CD4-positive, alpha-beta memory T cell (primary cell): ENCODE measurements around the gene GAK. TPM values are rescaled to one million over a fixed set of nuclear protein-coding genes. Genes with fewer than 3 reads are reported as not detected.

Experiments used
- CTCF ChIA-PET: fragments of 350-600 bp; sonication (Branson Sonifier 250); formaldehyde crosslinking; loops from one replicate; lab custom pipeline; 2021; ENCODE audit warnings: inconsistent platforms; ENCODE audit not compliant: partially characterized antibody; lab: Charles Lee
- POLR2A ChIA-PET: fragments of 350-600 bp; sonication (Branson Sonifier 250); formaldehyde crosslinking; loops from one replicate; lab custom pipeline; 2021; ENCODE audit not compliant: partially characterized antibody; lab: Charles Lee
- DNase-seq, 5 donors: peaks; one replicate each; pipeline versions ENCODE4 v3.0.0 to v3.0.0-alpha.2; 2020 to 2022; ENCODE audit warnings: mixed read lengths in 1 of 5
- H3K27ac ChIP-seq: one replicate; pipeline ENCODE4 v1.7.0; 2013; ENCODE audit warnings: low read depth, low read length
- H3K27me3 ChIP-seq: 2 replicates; pipeline ENCODE4 v1.7.0; 2013; ENCODE audit warnings: mild to moderate bottlenecking, low read length, moderate library complexity; ENCODE audit not compliant: insufficient read depth
- H3K36me3 ChIP-seq: 2 replicates; pipeline ENCODE4 v1.7.0; 2013; ENCODE audit warnings: mild to moderate bottlenecking, low read length, moderate library complexity; ENCODE audit not compliant: insufficient read depth
- H3K4me1 ChIP-seq: 2 replicates; pipeline ENCODE4 v1.7.0; 2013; ENCODE audit warnings: mild to moderate bottlenecking, low read length, moderate library complexity; ENCODE audit not compliant: insufficient read depth
- H3K4me3 ChIP-seq, 2 donors: one replicate each; pipeline ENCODE4 v1.7.0; 2013; ENCODE audit warnings: low read length in 2 of 2, mild to moderate bottlenecking in 1 of 2
- H3K9me3 ChIP-seq, 2 donors: one replicate each; pipeline ENCODE4 v1.7.0; 2013; ENCODE audit warnings: low read length in 2 of 2, control low read depth in 1 of 2; ENCODE audit not compliant: control insufficient read depth in 1 of 2
- H3K27ac Mint-ChIP-seq, 7 donors: one replicate each; pipeline ENCODE4 v1.8.0; 2020 to 2021; ENCODE audit warnings: mixed read lengths in 7 of 7, mild to moderate bottlenecking in 6 of 7, inconsistent platforms in 3 of 7, moderate library complexity in 3 of 7
- H3K27me3 Mint-ChIP-seq, 2 donors: one replicate each; pipeline ENCODE4 v1.8.0; 2020 to 2021; ENCODE audit warnings: mixed read lengths in 2 of 2
- H3K36me3 Mint-ChIP-seq, 2 donors: one replicate each; pipeline ENCODE4 v1.8.0; 2020 to 2021; ENCODE audit warnings: mixed read lengths in 2 of 2, inconsistent platforms in 1 of 2, mild to moderate bottlenecking in 1 of 2
- H3K4me1 Mint-ChIP-seq, 4 donors: one replicate each; pipeline ENCODE4 v1.8.0; 2020 to 2021; ENCODE audit warnings: mixed read lengths in 4 of 4, mild to moderate bottlenecking in 1 of 4
- H3K4me3 Mint-ChIP-seq, 8 donors: one replicate each; pipeline ENCODE4 v1.8.0; 2020 to 2021; ENCODE audit warnings: mixed read lengths in 8 of 8, mild to moderate bottlenecking in 7 of 8, moderate library complexity in 6 of 8, inconsistent platforms in 3 of 8
- H3K9me3 Mint-ChIP-seq, 8 donors: one replicate each; pipeline ENCODE4 v1.8.0; 2020 to 2021; ENCODE audit warnings: mixed read lengths in 8 of 8, mild to moderate bottlenecking in 5 of 8, inconsistent platforms in 3 of 8, moderate library complexity in 1 of 8
- intact Hi-C: fragments of 100-400 bp; cut with micrococcal nuclease; formaldehyde crosslinking; loops from one replicate; pipeline ENCODE4 v1.15.1; 2023
- polyA plus RNA-seq, 2 donors: library from polyadenylated mRNA; unstranded; fragments of 300-500 nt; fragmentation: Illumina TruSeq; gene quantifications; one replicate each; pipeline ENCODE4 v1.2.3, GENCODE V29; 2021
- total RNA-seq, 2 experiments: library from RNA; stranded (reverse); gene quantifications; one replicate each; pipeline ENCODE4 v1.2.3, GENCODE V29; 2021

Gene GAK
- total and polyA plus RNA-seq, 4 experiments from 2014 or later: 32.5 to 188 (median 130) TPM

- H3K9me3 Mint-ChIP-seq: peaks cover 0 to 8% (median 0%) of the 10 kb centered on the region in 8 donors
- intact Hi-C loops: no loop called here
- no peak overlapping the region for H3K27ac Mint-ChIP-seq
- Histone ChIP-seq H3K36me3 (no peaks in the 10 kb centered on the region), H3K9me3 (no peaks in the 10 kb centered on the region), H3K27ac (no peak overlapping the region), H3K4me1 (no peaks in the 10 kb centered on the region), H3K27me3 (peaks cover 23% of the 10 kb centered on the region), H3K4me3 (no peak overlapping the region)
- ChIA-PET POLR2A (no interaction called here), CTCF (no interaction called here)
- peaks cover 12 to 20% of the 10 kb centered on the region in 2 donors for H3K27me3 Mint-ChIP-seq
- H3K36me3 Mint-ChIP-seq: no peaks in the 10 kb centered on the region
- DNase-seq: no peak
- no peak overlapping the region for H3K4me3 Mint-ChIP-seq
- H3K4me1 Mint-ChIP-seq: peaks cover 0 to 9% (median 5%) of the 10 kb centered on the region in 4 donors
Measured at GRCh38 chr4:829291-829690, 102.8 kb downstream of the GAK start.

GRCh38 chr4:828641-829271, 103.4 kb downstream of the GAK start:
- Mint-ChIP-seq H3K4me3 (peak overlapping the region in 1 of 8 donors; percentile 54), H3K36me3 (no peaks in the 10 kb centered on the region)
- CTCF ChIA-PET: no interaction called here

GRCh38 chr4:827209-828081, 104.7 kb downstream of the GAK start:
- Histone ChIP-seq H3K4me1 (no peaks in the 10 kb centered on the region), H3K36me3 (no peaks in the 10 kb centered on the region), H3K27me3 (peaks cover 24% of the 10 kb centered on the region), H3K9me3 (no peaks in the 10 kb centered on the region), H3K4me3 (no peak overlapping the region), H3K27ac (no peak overlapping the region)
- no peak for DNase-seq
- Mint-ChIP-seq H3K36me3 (no peaks in the 10 kb centered on the region), H3K4me1 (peaks cover 0 to 9% (median 5%) of the 10 kb centered on the region in 4 donors), H3K27me3 (peaks cover 18 to 32% of the 10 kb centered on the region in 2 donors), H3K9me3 (peaks cover 0 to 5% (median 0%) of the 10 kb centered on the region in 8 donors), H3K27ac (peak overlapping the region in 1 of 7 donors; percentile 70), H3K4me3 (peak overlapping the region in 7 of 8 donors; percentile 35 to 60 (median 52))
- intact Hi-C loops: no loop called here
- ChIA-PET CTCF (no interaction called here), POLR2A (no interaction called here)

More at GRCh38 chr4:828641-829271, 103.4 kb downstream of the GAK start:
- Mint-ChIP-seq H3K4me1 (peaks cover 0 to 9% (median 5%) of the 10 kb centered on the region in 4 donors), H3K27me3 (peaks cover 13 to 22% of the 10 kb centered on the region in 2 donors), H3K27ac (peak overlapping the region in 1 of 7 donors; percentile 70), H3K9me3 (peaks cover 0 to 5% (median 0%) of the 10 kb centered on the region in 8 donors)
- H3K9me3 ChIP-seq: no peaks in the 10 kb centered on the region
- H3K4me1 ChIP-seq: no peaks in the 10 kb centered on the region
- H3K36me3 ChIP-seq: no peaks in the 10 kb centered on the region
- H3K4me3 ChIP-seq: no peak overlapping the region
- peaks cover 24% of the 10 kb centered on the region for H3K27me3 ChIP-seq
- DNase-seq: no peak
- no peak overlapping the region for H3K27ac ChIP-seq
- POLR2A ChIA-PET: no interaction called here
- intact Hi-C loops: no loop called here

GRCh38 chr4:826508-827208, 105.5 kb downstream of the GAK start:
- ChIA-PET POLR2A (no interaction called here), CTCF (no interaction called here)
- Histone ChIP-seq H3K4me3 (no peak overlapping the region), H3K9me3 (no peaks in the 10 kb centered on the region), H3K27ac (no peak overlapping the region), H3K4me1 (no peaks in the 10 kb centered on the region), H3K36me3 (no peaks in the 10 kb centered on the region), H3K27me3 (peaks cover 24% of the 10 kb centered on the region)
- peak overlapping the region in 2 of 8 donors; percentile 46 to 59 for H3K4me3 Mint-ChIP-seq
- H3K4me1 Mint-ChIP-seq: peaks cover 1 to 9% (median 5%) of the 10 kb centered on the region in 4 donors
- H3K36me3 Mint-ChIP-seq: peaks cover 0 to 7% of the 10 kb centered on the region in 2 donors
- DNase-seq: no peak
- peaks cover 0 to 5% (median 0%) of the 10 kb centered on the region in 8 donors for H3K9me3 Mint-ChIP-seq
- H3K27ac Mint-ChIP-seq: no peak overlapping the region
- peaks cover 25 to 40% of the 10 kb centered on the region in 2 donors for H3K27me3 Mint-ChIP-seq
- intact Hi-C loops: no loop called here

GRCh38 chr4:825971-826330, 106.2 kb downstream of the GAK start, which contains the start of gene CPLX1:
Gene CPLX1 (minus strand): TSS chr4:826129. CDS start chr4:824522, 1,607 bp downstream.
- Histone ChIP-seq H3K36me3 (no peaks in the 10 kb centered on the region), H3K4me1 (no peaks in the 10 kb centered on the region), H3K9me3 (no peaks in the 10 kb centered on the region), H3K4me3 (no peak within 1 kb of the TSS), H3K27me3 (peaks cover 24% of the 10 kb centered on the region), H3K27ac (no peak within 1 kb of the TSS)
- Mint-ChIP-seq H3K4me3 (peak within 1 kb of the TSS in 5 of 8 donors; percentile 10 to 59 (median 46)), H3K27me3 (peaks cover 24 to 40% of the 10 kb centered on the region in 2 donors), H3K4me1 (peaks cover 1 to 9% (median 5%) of the 10 kb centered on the region in 4 donors), H3K36me3 (peaks cover 0 to 7% of the 10 kb centered on the region in 2 donors), H3K9me3 (peaks cover 0 to 2% (median 0%) of the 10 kb centered on the region in 8 donors), H3K27ac (no peak within 1 kb of the TSS)
- no peak for DNase-seq
- intact Hi-C loops: no loop called here
- CTCF ChIA-PET: no interaction called here
- POLR2A ChIA-PET: no interaction called here

- Histone ChIP-seq H3K4me3 (no peak overlapping the region), H3K27ac (no peak overlapping the region), H3K4me1 (no peaks in the 10 kb centered on the region), H3K36me3 (no peaks in the 10 kb centered on the region), H3K27me3 (peaks cover 24% of the 10 kb centered on the region), H3K9me3 (no peaks in the 10 kb centered on the region)
- H3K4me1 Mint-ChIP-seq: peaks cover 1 to 9% (median 5%) of the 10 kb centered on the region in 4 donors
- H3K27me3 Mint-ChIP-seq: peaks cover 24 to 38% of the 10 kb centered on the region in 2 donors
- peak overlapping the region in 4 of 8 donors; percentile 10 to 52 (median 17) for H3K4me3 Mint-ChIP-seq
- intact Hi-C loops: no loop called here
- ChIA-PET POLR2A (no interaction called here), CTCF (no interaction called here)
- DNase-seq: peak in 4 of 5 donors; percentile 27 to 44 (median 38)
- peaks cover 0 to under 1% (median 0%) of the 10 kb centered on the region in 8 donors for H3K9me3 Mint-ChIP-seq
- no peak overlapping the region for H3K27ac Mint-ChIP-seq
- peaks cover 0 to 7% of the 10 kb centered on the region in 2 donors for H3K36me3 Mint-ChIP-seq
Measured at GRCh38 chr4:825063-825970, 106.8 kb downstream of the GAK start.
